ENCODE data around the gene H2BK1.

- peak; percentile 45 for TF ChIP-seq GATA2 (IDR thresholded peaks at IDR 0.05; ENCODE audit: low read depth, low read length)
- no peak for TF ChIP-seq GATA3 (IDR thresholded peaks at IDR 0.05; ENCODE audit: low read depth, low read length)
Measured at GRCh38 chr7:151248346-151249033, 38.2 kb upstream of the H2BK1 start, which contains the start of gene SMARCD3.

Data from SH-SY5Y (cell line).